HEK293T (cell line): ENCODE measurements around the gene EIF3F.

Experiments
- CTCF ChIA-PET: fragments of 350-600 bp; formaldehyde crosslinking; extraction: SDS; loops from one replicate; lab custom pipeline; 2021; ENCODE audit warnings: antibody characterized with exemption, inconsistent platforms; lab: Yijun Ruan, JAX
- POLR2A ChIA-PET: fragments of 350-600 bp; formaldehyde crosslinking; extraction: SDS; loops from one replicate; lab custom pipeline; 2020; ENCODE audit warnings: antibody characterized with exemption, inconsistent platforms; lab: Yijun Ruan, JAX
- DNase-seq: peaks from one replicate; pipeline ENCODE4 v3.0.0; 2012; ENCODE audit warnings: mixed read lengths; ENCODE audit errors: extremely low spot score
- ARNT ChIP-seq: fragments of 450-650 bp; IDR thresholded peaks from 2 replicates; pipeline ENCODE4 v1.6.1; 2017; ENCODE audit warnings: mild to moderate bottlenecking
- BHLHE40 ChIP-seq: fragments of 450-650 bp; IDR thresholded peaks from 2 replicates; pipeline ENCODE4 v1.6.1; 2016; ENCODE audit warnings: mild to moderate bottlenecking, moderate library complexity, borderline replicate concordance
- CTBP1 ChIP-seq: fragments of 450-650 bp; IDR thresholded peaks from 2 replicates; pipeline ENCODE4 v1.6.1; 2016; ENCODE audit warnings: borderline replicate concordance
- ELF4 ChIP-seq: fragments of 450-650 bp; IDR thresholded peaks from 2 replicates; pipeline ENCODE4 v1.6.1; 2017; ENCODE audit warnings: antibody characterized with exemption
- FOXA1 ChIP-seq: fragments of 450-650 bp; IDR thresholded peaks from 2 replicates; pipeline ENCODE4 v1.6.1; 2016; ENCODE audit warnings: mild to moderate bottlenecking
- FOXK2 ChIP-seq: fragments of 450-650 bp; IDR thresholded peaks from 2 replicates; pipeline ENCODE4 v1.6.1; 2016; ENCODE audit warnings: mild to moderate bottlenecking
- FOXM1 ChIP-seq: fragments of 450-650 bp; IDR thresholded peaks from 2 replicates; pipeline ENCODE4 v1.6.1; 2017; ENCODE audit warnings: mild to moderate bottlenecking, borderline replicate concordance
- HDGF ChIP-seq: fragments of 450-650 bp; IDR thresholded peaks from 2 replicates; pipeline ENCODE4 v1.6.1; 2017; ENCODE audit warnings: antibody characterized with exemption, borderline replicate concordance
- L3MBTL2 ChIP-seq: fragments of 450-650 bp; conservative IDR thresholded peaks from 2 replicates; pipeline ENCODE4 v1.6.1; 2016; ENCODE audit warnings: mild to moderate bottlenecking
- LEF1 ChIP-seq: fragments of 450-650 bp; IDR thresholded peaks from 2 replicates; pipeline ENCODE4 v1.6.1; 2017; ENCODE audit warnings: mild to moderate bottlenecking, borderline replicate concordance
- NFRKB ChIP-seq: fragments of 450-650 bp; IDR thresholded peaks from 2 replicates; pipeline ENCODE4 v1.6.1; 2016; ENCODE audit warnings: mild to moderate bottlenecking, moderate library complexity
- SP1 ChIP-seq: fragments of 450-650 bp; IDR thresholded peaks from 2 replicates; pipeline ENCODE4 v1.6.1; 2017
- SUZ12 ChIP-seq: fragments of 450-650 bp; IDR thresholded peaks from 2 replicates; pipeline ENCODE4 v1.6.1; 2016; ENCODE audit warnings: mild to moderate bottlenecking
- TARDBP ChIP-seq: fragments of 450-650 bp; IDR thresholded peaks from 2 replicates; pipeline ENCODE4 v1.6.1; 2016
- ZNF384 ChIP-seq: fragments of 450-650 bp; IDR thresholded peaks from 2 replicates; pipeline ENCODE4 v1.6.1; 2016
- TF ChIP-seq, protein P1 (sequence below): fragments of 450-650 bp; IDR thresholded peaks from 2 replicates; pipeline ENCODE4 v1.6.1; 2016

EIF3F gene

DNA sequence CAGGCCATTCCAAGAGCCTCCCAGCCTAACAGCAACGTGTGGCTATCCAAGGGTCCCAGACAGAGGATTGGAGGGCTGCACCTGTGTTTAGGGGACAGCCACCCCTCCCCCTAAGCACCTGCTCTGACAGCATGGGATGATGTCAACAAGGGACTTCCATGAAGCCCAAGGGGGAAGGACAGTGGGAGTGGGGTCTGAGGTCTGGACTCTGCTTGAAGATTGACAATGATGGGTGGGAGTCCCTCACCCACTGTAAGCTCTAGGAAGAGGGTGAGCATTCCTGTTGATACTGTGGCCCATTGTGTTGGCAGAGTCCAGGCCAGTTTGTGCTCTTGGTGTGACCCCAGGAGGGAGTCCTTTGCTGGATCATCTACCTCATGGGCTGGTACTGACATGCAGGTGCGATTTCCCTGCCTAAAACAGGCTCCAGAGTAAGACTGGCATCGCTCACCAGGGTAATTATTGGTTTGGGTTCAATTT, 47.0 kb downstream of the EIF3F start:
- DNase-seq: no peak
- CTCF ChIA-PET: interaction anchor here (0.9 to 3.4 kb wide), 10 partner anchors 10 to 65 kb away, joined by 3 to 31 read pairs (median 4); no protein-coding TSS in a partner anchor
- POLR2A ChIA-PET: interaction anchor here (1.0 to 1.7 kb wide), 2 partner anchors 47 to 65 kb away, joined by 3 to 4 read pairs; partner anchors contain the start of gene TUB
- TF ChIP-seq BHLHE40: no peak
- no peak for TF ChIP-seq L3MBTL2
- TF ChIP-seq ARNT: no peak
- TF ChIP-seq SP1: no peak
- no peak for TF ChIP-seq ELF4
- TF ChIP-seq FOXM1: no peak
- no peak for TF ChIP-seq CTBP1
- no peak for TF ChIP-seq FOXK2
- no peak for TF ChIP-seq ZNF384

DNA sequence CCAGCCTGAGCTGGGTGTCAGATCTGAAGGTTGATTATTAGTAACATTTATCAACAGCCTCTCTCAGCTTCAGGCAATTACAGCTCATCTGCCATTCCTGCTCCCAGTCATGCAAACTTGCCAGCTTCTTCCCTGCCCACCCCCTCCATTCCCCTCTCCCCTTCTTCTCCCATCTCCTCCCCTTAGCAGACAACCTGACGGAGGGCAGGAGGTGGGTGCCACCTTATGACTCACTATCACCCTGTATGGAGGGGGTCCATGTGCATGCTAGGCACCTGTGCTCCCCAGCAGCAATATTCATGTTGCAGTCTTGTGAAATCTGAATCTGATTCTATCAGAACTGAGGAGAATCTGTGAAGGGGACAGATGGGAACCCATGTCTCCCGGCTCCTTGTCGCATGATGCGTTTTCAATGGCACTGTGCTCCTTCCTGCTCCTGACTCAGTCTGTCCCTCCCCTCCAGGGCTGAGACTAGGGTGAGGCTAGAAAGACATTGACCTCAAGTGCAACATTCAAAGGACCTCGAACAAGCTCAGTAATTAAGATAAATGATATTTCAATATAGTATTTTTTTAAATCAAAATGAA, 47.6 kb downstream of the EIF3F start:
- DNase-seq: no peak
- CTCF ChIA-PET: interaction anchor here (0.9 to 3.4 kb wide), 4 partner anchors 15 to 65 kb away, joined by 3 to 24 read pairs (median 3); no protein-coding TSS in a partner anchor
- POLR2A ChIA-PET: no interaction called here

DNA sequence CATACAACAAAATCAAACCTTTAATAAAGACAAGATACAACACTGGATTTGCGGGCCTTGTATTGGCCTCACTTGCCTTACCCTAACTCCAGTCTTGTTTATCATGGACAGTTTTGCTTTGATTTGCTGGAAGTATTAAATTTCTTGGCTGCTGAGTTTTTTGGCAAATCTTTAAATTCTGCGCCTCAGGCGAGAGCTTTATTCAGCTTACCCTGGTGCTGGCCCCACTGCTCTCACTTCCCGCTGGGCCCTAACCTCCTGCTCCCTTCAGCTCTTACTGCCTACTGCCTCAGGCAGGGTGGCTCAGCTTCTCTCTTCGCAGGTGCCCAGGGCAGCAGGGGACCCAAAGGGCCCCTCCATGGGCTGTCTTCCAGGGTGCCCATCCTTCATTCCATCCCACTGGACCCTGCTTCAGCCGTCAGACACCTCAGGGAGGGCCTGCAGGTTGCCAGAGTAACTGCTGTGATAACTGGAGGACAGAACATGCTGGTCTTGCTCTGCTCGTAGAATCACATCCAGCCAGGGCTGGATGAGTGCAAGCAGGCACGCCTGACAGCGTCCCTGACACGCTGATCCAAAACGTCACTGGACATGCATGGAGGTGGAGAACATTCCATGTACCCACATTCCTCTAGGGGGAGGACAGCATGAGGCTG, 48.2 kb downstream of the EIF3F start:
- TF ChIP-seq HDGF: no peak
- no peak for TF ChIP-seq SP1
- no peak for TF ChIP-seq CTBP1
- TF ChIP-seq, protein P1, sequence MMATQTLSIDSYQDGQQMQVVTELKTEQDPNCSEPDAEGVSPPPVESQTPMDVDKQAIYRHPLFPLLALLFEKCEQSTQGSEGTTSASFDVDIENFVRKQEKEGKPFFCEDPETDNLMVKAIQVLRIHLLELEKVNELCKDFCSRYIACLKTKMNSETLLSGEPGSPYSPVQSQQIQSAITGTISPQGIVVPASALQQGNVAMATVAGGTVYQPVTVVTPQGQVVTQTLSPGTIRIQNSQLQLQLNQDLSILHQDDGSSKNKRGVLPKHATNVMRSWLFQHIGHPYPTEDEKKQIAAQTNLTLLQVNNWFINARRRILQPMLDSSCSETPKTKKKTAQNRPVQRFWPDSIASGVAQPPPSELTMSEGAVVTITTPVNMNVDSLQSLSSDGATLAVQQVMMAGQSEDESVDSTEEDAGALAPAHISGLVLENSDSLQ: no peak
- TF ChIP-seq ZNF384: no peak
- no peak for TF ChIP-seq FOXM1
- TF ChIP-seq ELF4: no peak
- TF ChIP-seq SUZ12: no peak
- TF ChIP-seq FOXK2: no peak
- no peak for TF ChIP-seq TARDBP
- TF ChIP-seq ARNT: no peak
- no peak for TF ChIP-seq L3MBTL2
- no peak for TF ChIP-seq LEF1
- no peak for TF ChIP-seq BHLHE40
- no peak for TF ChIP-seq NFRKB
- no peak for TF ChIP-seq FOXA1
- DNase-seq: no peak
- CTCF ChIA-PET: interaction anchor here (0.9 to 1.4 kb wide), 2 partner anchors 16 to 55 kb away, joined by 3 read pairs; no protein-coding TSS in a partner anchor
- POLR2A ChIA-PET: no interaction called here

More for the DNA sequence above, 47.6 kb downstream of the EIF3F start:
- TF ChIP-seq SP1 (no peak), FOXA1 (no peak), BHLHE40 (no peak), NFRKB (no peak)
- TF ChIP-seq, protein P1: no peak

DNA sequence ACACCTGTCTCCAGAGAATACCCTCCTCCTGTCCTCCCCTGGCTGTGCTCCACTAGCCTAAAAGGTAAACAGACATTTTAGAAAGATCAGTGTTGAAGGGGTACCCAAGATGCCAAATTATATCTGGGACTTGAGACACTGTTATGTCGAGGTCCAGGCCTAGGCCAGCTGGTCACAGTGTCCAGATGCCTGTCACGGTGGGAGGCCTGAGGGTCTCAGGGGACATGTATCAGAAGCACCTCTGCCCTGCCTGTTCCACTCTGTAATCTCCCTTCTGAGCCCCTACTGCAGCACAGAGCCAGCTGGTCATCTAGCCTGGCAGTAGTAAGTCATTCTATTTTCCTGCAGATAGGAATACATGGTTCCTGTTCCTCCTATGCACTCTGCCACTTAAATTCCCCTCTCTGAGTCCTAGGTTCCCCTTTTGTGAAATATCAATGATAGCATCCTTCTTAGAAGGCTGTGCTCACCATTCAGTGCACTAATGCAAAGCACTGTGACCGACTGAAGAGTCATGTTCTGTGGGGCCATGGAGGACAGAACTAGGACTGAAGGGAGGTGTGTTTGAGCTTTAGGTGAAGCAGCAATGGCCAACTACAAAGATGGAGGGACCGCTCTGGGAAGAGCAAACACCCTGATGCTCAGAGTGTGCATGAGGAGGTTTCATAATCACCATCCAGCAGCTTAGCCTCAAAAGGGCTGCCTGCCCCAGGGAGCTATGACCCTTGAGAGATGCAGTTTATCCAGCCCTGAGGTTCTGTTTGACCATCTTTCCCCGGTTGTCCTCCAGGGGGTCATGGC, 49.1 kb downstream of the EIF3F start:
- POLR2A ChIA-PET: no interaction called here
- CTCF ChIA-PET: interaction anchor here (0.6 to 1.4 kb wide), 3 partner anchors 30 to 53 kb away, joined by 3 to 5 read pairs (median 3); no protein-coding TSS in a partner anchor
- no peak for TF ChIP-seq NFRKB
- TF ChIP-seq LEF1: no peak
- TF ChIP-seq SP1: no peak
- no peak for TF ChIP-seq FOXA1
- no peak for TF ChIP-seq FOXK2
- TF ChIP-seq BHLHE40: no peak
- TF ChIP-seq ELF4: no peak
- TF ChIP-seq FOXM1: no peak
- TF ChIP-seq ARNT: no peak
- no peak for TF ChIP-seq HDGF
- no peak for TF ChIP-seq L3MBTL2
- no peak for TF ChIP-seq CTBP1
- TF ChIP-seq, protein P1: no peak
- no peak for TF ChIP-seq SUZ12
- DNase-seq: no peak

DNA sequence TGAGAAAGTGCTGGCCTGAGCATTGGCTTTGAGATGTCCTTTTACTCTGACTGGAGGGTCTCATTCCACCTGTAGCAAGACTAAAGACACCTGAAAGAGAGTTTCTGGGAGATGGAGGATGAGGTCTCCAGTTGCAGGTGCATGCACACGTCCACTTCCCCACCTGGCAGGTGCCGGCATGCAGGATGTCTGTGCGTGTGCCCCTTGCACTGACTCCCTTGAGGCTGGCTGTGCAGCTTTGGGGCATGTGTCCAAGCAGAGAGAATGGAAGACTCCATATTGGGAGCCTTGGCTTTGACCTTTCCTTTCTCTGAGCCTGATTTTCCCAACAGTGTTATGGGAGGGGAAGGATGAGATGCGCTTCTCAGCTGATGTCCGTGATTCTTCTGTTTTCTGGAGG, 49.8 kb downstream of the EIF3F start:
- DNase-seq: no peak
- ChIA-PET CTCF (interaction anchor here (0.6 to 1.4 kb wide), 3 partner anchors 30 to 52 kb away, joined by 3 to 5 read pairs (median 3); no protein-coding TSS in a partner anchor), POLR2A (no interaction called here)
- TF ChIP-seq CTBP1 (no peak), TARDBP (no peak), FOXM1 (no peak), BHLHE40 (no peak), SUZ12 (no peak), NFRKB (no peak)
- TF ChIP-seq, protein P1: no peak
